Endothelial cell of umbilical vein (primary cell): ENCODE data around the gene OAS3. TPM values are rescaled to one million over a fixed set of nuclear protein-coding genes. Genes with fewer than 3 reads are reported as not detected.

Experiments used
- BruUV-seq: library from RNA; stranded (reverse); fragments of 400-500 nt; replicated peaks from 2 replicates; lab custom pipeline; 2021; lab: Mats Ljungman, UMichigan
- CTCF ChIA-PET: fragments of 300-600, 350-600 bp; sonication (Branson Sonifier 250); formaldehyde crosslinking; loops from one replicate; lab custom pipeline; 2021; ENCODE audit warnings: antibody characterized with exemption, inconsistent platforms; lab: Charles Lee
- POLR2A ChIA-PET: fragments of 300-600, 350-600 bp; sonication (Branson Sonifier 250); formaldehyde crosslinking; loops from one replicate; lab custom pipeline; 2021; ENCODE audit warnings: antibody characterized with exemption, inconsistent platforms; lab: Charles Lee
- DNase-seq: peaks from one replicate; pipeline ENCODE4 v3.0.0-alpha.2; 2011; ENCODE audit warnings: low read depth, low spot score
- FAIRE-seq: peaks from 2 replicates; lab custom pipeline; 2011; peaks lifted over from hg19 to GRCh38; lab: Jason Lieb, UNC
- H2AFZ ChIP-seq: 2 replicates; pipeline ENCODE4 v1.6.0; 2012; ENCODE audit warnings: low read depth, low read length, control low read depth, inconsistent platforms
- H3K27ac ChIP-seq: 2 replicates; pipeline ENCODE4 v1.5.1; 2011; ENCODE audit warnings: low read depth, mild to moderate bottlenecking, control low read depth, low read length, moderate library complexity; ENCODE audit not compliant: insufficient read depth
- H3K27me3 ChIP-seq, 2 experiments: 2 replicates each; pipeline versions ENCODE4 v1.6.0 to v1.6.1; 2011; ENCODE audit warnings: low read length in 2 of 2, mixed read lengths in 1 of 2; ENCODE audit not compliant: control insufficient read depth in 2 of 2, insufficient read depth in 2 of 2
- H3K36me3 ChIP-seq, 2 experiments: 2 replicates in 1 of 2; 3 replicates in 1 of 2; pipeline ENCODE4 v1.5.1; 2011; ENCODE audit warnings: low read length in 2 of 2, mild to moderate bottlenecking in 1 of 2, moderate library complexity in 1 of 2; ENCODE audit not compliant: control insufficient read depth in 2 of 2, insufficient read depth in 2 of 2; ENCODE audit errors: extremely low read depth in 1 of 2
- H3K4me1 ChIP-seq: 3 replicates; pipeline ENCODE4 v1.5.1; 2011; ENCODE audit warnings: mild to moderate bottlenecking, low read length; ENCODE audit not compliant: control insufficient read depth, insufficient read depth; ENCODE audit errors: extremely low read depth
- H3K4me2 ChIP-seq: 2 replicates; pipeline ENCODE4 v1.6.1; 2011; ENCODE audit warnings: low read length, control low read depth, mixed read lengths; ENCODE audit not compliant: insufficient read depth
- H3K4me3 ChIP-seq, 3 experiments: fragments of 200-600 bp in 1 of 3; sonication (generic), shearing (Covaris generic) in 1 of 3; replicated peaks in 1 of 3; 2 replicates each; pipeline ENCODE4 v1.5.1; 2011 to 2016; ENCODE audit warnings: control low read depth in 3 of 3, low read length in 3 of 3, mild to moderate bottlenecking in 2 of 3, inconsistent platforms in 1 of 3, low read depth in 1 of 3, moderate library complexity in 1 of 3; ENCODE audit not compliant: insufficient read depth in 1 of 3
- H3K79me2 ChIP-seq: 2 replicates; pipeline ENCODE4 v1.6.0; 2012; ENCODE audit warnings: low read length, inconsistent platforms; ENCODE audit not compliant: control insufficient read depth, insufficient read depth
- H3K9ac ChIP-seq: replicated peaks from 2 replicates; pipeline ENCODE3; 2011; ENCODE audit warnings: low read length, control low read depth; ENCODE audit not compliant: insufficient read depth; ENCODE audit errors: extremely low read depth
- H3K9me1 ChIP-seq: replicated peaks from 3 replicates; pipeline ENCODE4 v1.6.0; 2011; ENCODE audit warnings: mild to moderate bottlenecking, low read length; ENCODE audit not compliant: control insufficient read depth, insufficient read depth; ENCODE audit errors: extremely low read depth
- H3K9me3 ChIP-seq: replicated peaks from 2 replicates; pipeline ENCODE4 v1.5.1; 2012; ENCODE audit warnings: low read length, inconsistent platforms; ENCODE audit not compliant: control insufficient read depth, insufficient read depth
- H4K20me1 ChIP-seq: replicated peaks from 2 replicates; pipeline ENCODE3; 2011; ENCODE audit warnings: mild to moderate bottlenecking, low read length; ENCODE audit not compliant: control insufficient read depth, insufficient read depth; ENCODE audit errors: extremely low read depth
- CTCF ChIP-seq, 2 donors: IDR thresholded peaks; 1 replicate in 1 of 2; 2 replicates in 1 of 2; pipeline ENCODE4 v1.5.1; 2011; ENCODE audit warnings: low read length in 2 of 2, mild to moderate bottlenecking in 2 of 2, moderate library complexity in 2 of 2, control low read depth in 1 of 2, inconsistent platforms in 1 of 2, low read depth in 1 of 2; ENCODE audit not compliant: insufficient read depth in 1 of 2; ENCODE audit errors: extremely low read depth in 1 of 2
- FOS ChIP-seq: IDR thresholded peaks from 2 replicates; pipeline ENCODE4 v1.6.1; 2011; ENCODE audit warnings: mild to moderate bottlenecking, low read length, moderate library complexity, borderline replicate concordance; ENCODE audit not compliant: insufficient read depth
- GATA2 ChIP-seq: IDR thresholded peaks from 2 replicates; pipeline ENCODE4 v1.7.0; 2011; ENCODE audit warnings: low read depth, mild to moderate bottlenecking, moderate library complexity, mixed read lengths, low read length; ENCODE audit not compliant: insufficient read length, insufficient read depth
- JUN ChIP-seq: IDR thresholded peaks from 2 replicates; pipeline ENCODE4 v1.6.1; 2011; ENCODE audit warnings: borderline replicate concordance, low read depth; ENCODE audit not compliant: insufficient read length, insufficient read depth
- MAX ChIP-seq: IDR thresholded peaks from 2 replicates; pipeline ENCODE4 v1.6.1; 2011; ENCODE audit not compliant: insufficient read depth, insufficient read length
- MYC ChIP-seq: IDR thresholded peaks from one replicate; pipeline ENCODE4 v1.6.1; 2011; ENCODE audit warnings: mild to moderate bottlenecking, low read depth, low read length
- POLR2A ChIP-seq: IDR thresholded peaks from 2 replicates; pipeline ENCODE4 v1.6.1; 2012; ENCODE audit warnings: low read depth, mild to moderate bottlenecking, control low read depth, low read length
- POLR2AphosphoS5 ChIP-seq: IDR thresholded peaks from 2 replicates; pipeline ENCODE4 v1.6.1; 2012; ENCODE audit warnings: low read depth, mild to moderate bottlenecking, control low read depth, low read length, moderate library complexity; ENCODE audit not compliant: insufficient read depth
- dilution Hi-C: fragments of 300-500 bp; cut with MboI; formaldehyde crosslinking; loops from one replicate; pipeline ENCODE4 v1.15.0; 2019; ENCODE audit warnings: low sequenced_read_pairs; ENCODE audit not compliant: extremely low pct_ligation_motif_present
- intact Hi-C: fragments of 100-400 bp; cut with micrococcal nuclease; formaldehyde crosslinking; loops from one replicate; pipeline ENCODE4 v1.10.0; 2022
- polyA plus RNA-seq, 4 experiments: library from polyadenylated mRNA; depleted of rRNA in 3 of 4; stranded (reverse) in 3 of 4; unstranded in 1 of 4; fragments of >200 nt; gene quantifications; 2 replicates each; pipeline versions ENCODE4 v1.2.1 to v1.2.3, GENCODE V29; 2011 to 2012; ENCODE audit warnings: missing spikeins in 1 of 4
- total RNA-seq: library from RNA; stranded (reverse); gene quantifications from 2 replicates; pipeline ENCODE4 v1.2.3, GENCODE V29; 2021

OAS3 gene
- total and polyA plus RNA-seq, 2 donors (not counting 3 experiments of a cell fraction or from before 2014, with no cell fraction given), result 13.1 to 19.8 TPM

DNA sequence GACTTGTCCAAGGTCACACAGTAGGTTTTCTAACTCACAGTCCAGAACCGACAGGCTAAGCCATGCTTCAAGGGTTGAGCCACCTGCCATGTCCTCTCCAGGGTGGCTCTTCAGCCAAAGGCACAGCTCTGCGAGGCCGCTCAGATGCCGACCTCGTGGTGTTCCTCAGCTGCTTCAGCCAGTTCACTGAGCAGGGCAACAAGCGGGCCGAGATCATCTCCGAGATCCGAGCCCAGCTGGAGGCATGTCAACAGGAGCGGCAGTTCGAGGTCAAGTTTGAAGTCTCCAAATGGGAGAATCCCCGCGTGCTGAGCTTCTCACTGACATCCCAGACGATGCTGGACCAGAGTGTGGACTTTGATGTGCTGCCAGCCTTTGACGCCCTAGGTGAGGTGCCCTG is 27.4 kb downstream of the OAS3 start:
- H3K36me3 ChIP-seq, result no peaks in the 10 kb centered on the region
- no peak overlapping the region for H3K27ac ChIP-seq
- no peak overlapping the region for H3K4me2 ChIP-seq
- dilution Hi-C loops, result no loop called here
- H3K9me1 ChIP-seq, result no peaks in the 10 kb centered on the region
- no TSS peak for BruUV-seq
- CTCF ChIA-PET, result no interaction called here
- no peaks in the 10 kb centered on the region for H4K20me1 ChIP-seq
- no peaks in the 10 kb centered on the region for H3K9me3 ChIP-seq
- POLR2A ChIA-PET, result no interaction called here
- no peak overlapping the region for H3K4me3 ChIP-seq
- H3K4me1 ChIP-seq, result no peaks in the 10 kb centered on the region
- intact Hi-C loops, result no loop called here
- FAIRE-seq (no peak), DNase-seq (no peak)
- no peaks in the 10 kb centered on the region for H3K79me2 ChIP-seq
- TF ChIP-seq FOS (no peak), MYC (no peak), POLR2AphosphoS5 (no peak), MAX (no peak), GATA2 (no peak), POLR2A (no peak), CTCF (IDR thresholded peaks at IDR 0.05; ENCODE audit: extremely low read depth in 1 of 2, insufficient read depth in 1 of 2, low read depth in 1 of 2, low read length in 2 of 2) (no peak), JUN (no peak)
- H2AFZ ChIP-seq, result no peak overlapping the region
- H3K27me3 ChIP-seq, result no peaks in the 10 kb centered on the region
- no peak overlapping the region for H3K9ac ChIP-seq
